Measurements from ENCODE around the gene DNAH3.
"Not testable (repeated sequence)": the region's sequence is repeated elsewhere in the genome, so short reads cannot be mapped to it uniquely, and the experiment has no call there.

Gene DNAH3

GRCh38 chr16:21069986-21070385, 80.7 kb downstream of the DNAH3 start:
- no peak for DNase-seq

GRCh38 chr16:21064203-21064602, 86.4 kb downstream of the DNAH3 start:
- no peak for DNase-seq

GRCh38 chr16:21063314-21063713, 87.3 kb downstream of the DNAH3 start:
- not testable (repeated sequence) for DNase-seq

GRCh38 chr16:21060027-21060510, 90.6 kb downstream of the DNAH3 start:
- no peak for DNase-seq

- DNase-seq = no peak
These were observed 92.8 kb downstream of the DNAH3 start for GRCh38 chr16:21057875-21058274.

GRCh38 chr16:21056396-21056795, 94.2 kb downstream of the DNAH3 start:
- no peak for DNase-seq

GRCh38 chr16:21055738-21056137, 94.9 kb downstream of the DNAH3 start:
- not testable (repeated sequence) for DNase-seq

- no peak for DNase-seq
These were observed 97.1 kb downstream of the DNAH3 start for GRCh38 chr16:21053590-21053989.

GRCh38 chr16:21048091-21048912, 102.3 kb downstream of the DNAH3 start:
- not testable (repeated sequence) for DNase-seq

- DNase-seq = no peak
These were observed 112.4 kb downstream of the DNAH3 start for GRCh38 chr16:21038197-21038596.

GRCh38 chr16:21037736-21038135, 112.9 kb downstream of the DNAH3 start:
- DNase-seq = no peak

- no peak for DNase-seq
These were observed 113.5 kb downstream of the DNAH3 start for GRCh38 chr16:21037168-21037567.

- DNase-seq = no peak
These were observed 114.2 kb downstream of the DNAH3 start for GRCh38 chr16:21036471-21036870.

- DNase-seq = no peak
These were observed 116.9 kb downstream of the DNAH3 start for GRCh38 chr16:21033704-21034103.

GRCh38 chr16:21033264-21033663, 117.4 kb downstream of the DNAH3 start:
- DNase-seq = no peak

GRCh38 chr16:21028728-21029127, 121.9 kb downstream of the DNAH3 start:
- DNase-seq = no peak

GRCh38 chr16:21026846-21027245, 123.8 kb downstream of the DNAH3 start:
- no peak for DNase-seq

- no peak for DNase-seq
These were observed 127.0 kb downstream of the DNAH3 start for GRCh38 chr16:21023509-21024202.

- no peak for DNase-seq
These were observed 129.3 kb downstream of the DNAH3 start for GRCh38 chr16:21021316-21021715.

GRCh38 chr16:21009815-21010214, 140.8 kb downstream of the DNAH3 start:
- no peak for DNase-seq

- no peak for DNase-seq
These were observed 145.6 kb downstream of the DNAH3 start for GRCh38 chr16:21005008-21005407.

- no peak for DNase-seq
These were observed 149.4 kb downstream of the DNAH3 start for GRCh38 chr16:21001262-21001661.

GRCh38 chr16:20997147-20997546, 153.5 kb downstream of the DNAH3 start:
- no peak for DNase-seq

GRCh38 chr16:20995711-20996110, 154.9 kb downstream of the DNAH3 start:
- DNase-seq = no peak
